ENCODE data around the gene NXNL1.
"Not testable (repeated sequence)": the region's sequence is repeated elsewhere in the genome, so short reads cannot be mapped to it uniquely, and the experiment has no call there.

The NXNL1 gene

GRCh38 chr19:17486545-17487240 lies 26.0 kb upstream of the NXNL1 start:
- DNase-seq (ENCODE audit: low read depth, low spot score): no peak

GRCh38 chr19:17484520-17485185 lies 23.9 kb upstream of the NXNL1 start:
- DNase-seq (ENCODE audit: low read depth, low spot score): no peak

- no peak for DNase-seq (ENCODE audit: low read depth, low spot score)
These were observed 22.9 kb upstream of the NXNL1 start for GRCh38 chr19:17483605-17484002.

- DNase-seq (ENCODE audit: low read depth, low spot score): no peak
These were observed 22.3 kb upstream of the NXNL1 start for GRCh38 chr19:17482877-17483604.

GRCh38 chr19:17481986-17482385 lies 21.3 kb upstream of the NXNL1 start:
- no peak for DNase-seq (ENCODE audit: low read depth, low spot score)

GRCh38 chr19:17479325-17479791 lies 18.6 kb upstream of the NXNL1 start:
- DNase-seq (ENCODE audit: low read depth, low spot score): peak; percentile 65

GRCh38 chr19:17475541-17476115 lies 14.9 kb upstream of the NXNL1 start:
- peak; percentile 85 for DNase-seq (ENCODE audit: low read depth, low spot score)

GRCh38 chr19:17475011-17475540 lies 14.3 kb upstream of the NXNL1 start:
- DNase-seq (ENCODE audit: low read depth, low spot score): not testable (repeated sequence)

GRCh38 chr19:17473041-17473440 lies 12.3 kb upstream of the NXNL1 start:
- DNase-seq (ENCODE audit: low read depth, low spot score): peak; percentile 68

GRCh38 chr19:17471410-17472125 lies 10.8 kb upstream of the NXNL1 start:
- no peak for DNase-seq (ENCODE audit: low read depth, low spot score)

GRCh38 chr19:17470068-17470841 lies 9.5 kb upstream of the NXNL1 start, which contains the start of gene SLC27A1:
SLC27A1 (plus strand) TSS chr19:17470524; CDS start chr19:17470541, 17 bp downstream.
- peak; percentile 100 for DNase-seq (ENCODE audit: low read depth, low spot score)

- peak; percentile 95 for DNase-seq (ENCODE audit: low read depth, low spot score)
These were observed 8.8 kb upstream of the NXNL1 start for GRCh38 chr19:17469481-17470067.

- no peak for DNase-seq (ENCODE audit: low read depth, low spot score)
These were observed 8.4 kb upstream of the NXNL1 start for GRCh38 chr19:17469092-17469480.

GRCh38 chr19:17468302-17469091 lies 7.8 kb upstream of the NXNL1 start:
- peak; percentile 19 for DNase-seq (ENCODE audit: low read depth, low spot score)

GRCh38 chr19:17467471-17468301 lies 7.0 kb upstream of the NXNL1 start:
- DNase-seq (ENCODE audit: low read depth, low spot score): no peak

- DNase-seq (ENCODE audit: low read depth, low spot score): no peak
These were observed 5.7 kb upstream of the NXNL1 start for GRCh38 chr19:17466487-17466850.

- no peak for DNase-seq (ENCODE audit: low read depth, low spot score)
These were observed 1.8 kb downstream of the NXNL1 start for GRCh38 chr19:17458970-17459369.

- no peak for DNase-seq (ENCODE audit: low read depth, low spot score)
These were observed 3.1 kb downstream of the NXNL1 start for GRCh38 chr19:17457616-17458015.

Measured in astrocyte of the hippocampus (primary cell).